ENCODE results near the gene HES5.

Gene HES5

DNA sequence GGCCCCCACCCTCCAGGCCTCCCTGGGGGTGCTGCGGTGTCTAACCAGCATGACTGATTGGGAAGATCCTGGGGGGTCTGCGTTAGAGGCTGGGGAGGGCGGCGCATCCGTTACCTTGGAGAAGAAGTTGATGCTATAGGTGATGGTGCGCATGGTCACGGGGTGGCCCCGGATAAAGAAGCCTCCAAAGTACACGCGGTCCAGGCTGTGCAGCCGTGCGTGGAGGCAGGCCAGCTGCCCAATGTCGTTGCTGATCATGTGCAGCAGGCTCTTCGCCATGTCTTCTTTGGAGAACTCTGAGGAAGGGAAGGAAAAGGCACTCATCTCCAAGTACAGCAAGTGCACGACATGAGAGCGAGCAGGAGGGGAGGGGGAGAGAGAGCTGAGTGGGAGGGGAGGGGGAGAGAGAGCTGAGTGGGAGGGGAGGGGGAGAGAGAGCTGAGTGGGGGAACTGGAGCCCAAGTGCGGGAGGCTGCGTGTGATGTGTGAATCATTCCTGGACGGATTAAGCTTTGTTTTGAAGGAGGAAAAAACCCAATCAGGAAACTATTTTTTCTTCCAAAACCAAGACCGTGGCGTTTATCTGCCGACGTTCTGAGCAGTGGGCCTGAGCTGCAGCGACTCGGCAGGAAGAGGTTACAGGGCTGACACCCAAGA, 10.9 kb downstream of the HES5 start:
- no peak overlapping the region for H3K27ac Mint-ChIP-seq
- ATAC-seq (replicated peaks) = no peak
- no peak overlapping the region for H3K4me3 Mint-ChIP-seq
- DNase-seq = no peak
- H3K36me3 Mint-ChIP-seq (ENCODE audit: insufficient read depth) = peaks cover 54% of the 10 kb centered on the region
- no peaks in the 10 kb centered on the region for H3K9me3 Mint-ChIP-seq
- H3K4me1 Mint-ChIP-seq (ENCODE audit: low read depth in 2 of 2) = peaks cover 16 to 19% of the 10 kb centered on the region in 2 donors
- no peaks in the 10 kb centered on the region for H3K27me3 Mint-ChIP-seq

- H3K4me1 Mint-ChIP-seq (ENCODE audit: low read depth in 2 of 2) = peaks cover 9 to 14% of the 10 kb centered on the region in 2 donors
- H3K4me3 Mint-ChIP-seq = no peak overlapping the region
- ATAC-seq (replicated peaks) = no peak
- H3K27me3 Mint-ChIP-seq = no peaks in the 10 kb centered on the region
- no peak for DNase-seq
- H3K27ac Mint-ChIP-seq = no peak overlapping the region
- H3K9me3 Mint-ChIP-seq = no peaks in the 10 kb centered on the region
- peaks cover 54% of the 10 kb centered on the region for H3K36me3 Mint-ChIP-seq (ENCODE audit: insufficient read depth)
Observed at GRCh38 chr1:2518528-2518927, 11.5 kb downstream of the HES5 start.

DNA sequence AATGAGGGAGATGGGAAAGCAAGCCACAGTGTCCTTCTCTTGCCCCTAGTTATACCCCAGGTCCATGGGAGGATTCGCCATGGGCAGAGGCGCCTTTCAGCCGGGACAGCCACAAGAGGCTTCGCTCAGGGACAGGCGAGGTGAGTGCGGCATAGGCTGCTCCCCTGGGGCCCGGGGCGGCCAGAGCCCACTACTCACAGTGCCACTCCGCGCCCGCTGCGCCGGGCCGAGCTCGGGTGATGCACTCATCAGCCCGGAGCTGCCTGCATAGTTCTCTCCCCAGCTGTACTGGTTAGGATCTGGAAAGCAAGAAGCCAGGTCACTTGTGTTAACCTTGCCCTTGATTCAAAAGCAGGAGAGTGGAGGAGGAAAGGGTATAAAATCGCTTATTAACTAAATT, 12.1 kb downstream of the HES5 start:
- Mint-ChIP-seq H3K27ac (no peak overlapping the region), H3K36me3 (ENCODE audit: insufficient read depth) (peaks cover 58% of the 10 kb centered on the region), H3K4me3 (no peak overlapping the region), H3K4me1 (ENCODE audit: low read depth in 2 of 2) (peaks cover 5 to 8% of the 10 kb centered on the region in 2 donors), H3K9me3 (no peaks in the 10 kb centered on the region), H3K27me3 (no peaks in the 10 kb centered on the region)
- no peak for ATAC-seq (replicated peaks)
- DNase-seq = no peak

GRCh38 chr1:2516946-2517345, 13.1 kb downstream of the HES5 start:
- no peak for ATAC-seq (replicated peaks)
- H3K27ac Mint-ChIP-seq = no peak overlapping the region
- H3K36me3 Mint-ChIP-seq (ENCODE audit: insufficient read depth) = peaks cover 52% of the 10 kb centered on the region
- no peaks in the 10 kb centered on the region for H3K9me3 Mint-ChIP-seq
- H3K27me3 Mint-ChIP-seq = no peaks in the 10 kb centered on the region
- no peak for DNase-seq
- no peak overlapping the region for H3K4me3 Mint-ChIP-seq
- H3K4me1 Mint-ChIP-seq (ENCODE audit: low read depth in 2 of 2) = no peaks in the 10 kb centered on the region

- Mint-ChIP-seq H3K27me3 (no peaks in the 10 kb centered on the region), H3K36me3 (ENCODE audit: insufficient read depth) (peaks cover 54% of the 10 kb centered on the region), H3K4me1 (ENCODE audit: low read depth in 2 of 2) (peaks cover 0 to 2% of the 10 kb centered on the region in 2 donors), H3K4me3 (no peak overlapping the region), H3K27ac (no peak overlapping the region), H3K9me3 (no peaks in the 10 kb centered on the region)
- ATAC-seq (replicated peaks) (no peak), DNase-seq (no peak)
Observed at GRCh38 chr1:2516124-2516523, 13.9 kb downstream of the HES5 start.

GRCh38 chr1:2515763-2516080, 14.3 kb downstream of the HES5 start:
- ATAC-seq (replicated peaks) (no peak), DNase-seq (no peak)
- no peak overlapping the region for H3K4me3 Mint-ChIP-seq
- peaks cover 0 to 2% of the 10 kb centered on the region in 2 donors for H3K4me1 Mint-ChIP-seq (ENCODE audit: low read depth in 2 of 2)
- peaks cover 54% of the 10 kb centered on the region for H3K36me3 Mint-ChIP-seq (ENCODE audit: insufficient read depth)
- no peak overlapping the region for H3K27ac Mint-ChIP-seq
- no peaks in the 10 kb centered on the region for H3K27me3 Mint-ChIP-seq
- no peaks in the 10 kb centered on the region for H3K9me3 Mint-ChIP-seq

- Mint-ChIP-seq H3K4me1 (ENCODE audit: low read depth in 2 of 2) (peaks cover 0 to 2% of the 10 kb centered on the region in 2 donors), H3K9me3 (no peaks in the 10 kb centered on the region), H3K27ac (no peak overlapping the region), H3K4me3 (no peak overlapping the region), H3K36me3 (ENCODE audit: insufficient read depth) (peaks cover 53% of the 10 kb centered on the region), H3K27me3 (no peaks in the 10 kb centered on the region)
- no peak for DNase-seq
- no peak for ATAC-seq (replicated peaks)
Observed at GRCh38 chr1:2514863-2515762, 14.9 kb downstream of the HES5 start.

GRCh38 chr1:2513939-2514652, 16.0 kb downstream of the HES5 start:
- no peak for ATAC-seq (replicated peaks)
- Mint-ChIP-seq H3K27ac (no peak overlapping the region), H3K27me3 (no peaks in the 10 kb centered on the region), H3K9me3 (no peaks in the 10 kb centered on the region), H3K4me3 (no peak overlapping the region), H3K36me3 (ENCODE audit: insufficient read depth) (peaks cover 61% of the 10 kb centered on the region), H3K4me1 (ENCODE audit: low read depth in 2 of 2) (peaks cover 0 to 2% of the 10 kb centered on the region in 2 donors)
- DNase-seq = no peak

GRCh38 chr1:2512862-2513421, 17.1 kb downstream of the HES5 start:
- DNase-seq (no peak), ATAC-seq (replicated peaks) (no peak)
- H3K9me3 Mint-ChIP-seq = no peaks in the 10 kb centered on the region
- H3K4me3 Mint-ChIP-seq = no peak overlapping the region
- peaks cover 0 to 2% of the 10 kb centered on the region in 2 donors for H3K4me1 Mint-ChIP-seq (ENCODE audit: low read depth in 2 of 2)
- H3K27me3 Mint-ChIP-seq = no peaks in the 10 kb centered on the region
- H3K36me3 Mint-ChIP-seq (ENCODE audit: insufficient read depth) = peaks cover 62% of the 10 kb centered on the region
- H3K27ac Mint-ChIP-seq = no peak overlapping the region

DNA sequence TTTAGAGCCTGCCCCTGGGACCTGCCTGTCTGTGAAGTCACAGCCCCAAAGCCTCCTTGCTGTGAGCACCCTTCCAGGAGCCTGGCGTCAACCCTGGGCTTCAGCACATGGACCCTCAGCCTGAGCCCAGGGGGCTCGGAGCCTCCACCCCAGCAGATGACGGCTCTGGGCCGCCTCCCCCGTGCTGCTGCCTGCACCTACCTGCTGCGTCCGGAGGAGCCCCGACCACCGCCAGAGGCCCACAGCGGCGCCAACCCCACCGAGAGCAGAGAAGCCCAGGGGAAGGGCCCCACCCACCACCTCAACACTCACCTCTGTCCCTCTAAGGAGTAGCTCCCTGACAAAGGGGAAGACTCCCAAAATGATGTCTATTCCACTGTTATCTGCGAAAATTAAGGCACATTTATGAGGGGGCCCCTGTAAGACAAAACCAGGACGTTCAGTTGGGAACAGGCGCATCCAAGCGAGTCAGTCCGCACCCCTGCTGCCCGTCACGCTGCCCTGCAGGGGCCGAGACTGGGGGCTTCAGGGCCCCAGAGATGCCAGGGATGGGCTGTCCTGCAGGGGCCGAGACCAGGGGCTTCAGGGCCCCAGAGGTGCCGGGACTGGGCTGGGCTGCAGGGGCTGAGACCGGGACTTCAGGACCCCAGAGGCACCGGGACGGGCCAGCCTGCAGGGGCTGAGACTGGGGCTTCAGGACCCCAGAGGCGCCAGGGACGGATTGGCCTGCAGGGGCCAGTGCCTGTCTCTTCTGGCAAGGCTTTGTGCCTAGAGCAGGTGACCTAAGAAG, 19.5 kb downstream of the HES5 start:
- no peaks in the 10 kb centered on the region for H3K27me3 Mint-ChIP-seq
- H3K27ac Mint-ChIP-seq = no peak overlapping the region
- no peak overlapping the region for H3K4me3 Mint-ChIP-seq
- H3K9me3 Mint-ChIP-seq = no peaks in the 10 kb centered on the region
- H3K4me1 Mint-ChIP-seq (ENCODE audit: low read depth in 2 of 2) = peaks cover 0 to 2% of the 10 kb centered on the region in 2 donors
- ATAC-seq (replicated peaks) (no peak), DNase-seq (no peak)
- peaks cover 50% of the 10 kb centered on the region for H3K36me3 Mint-ChIP-seq (ENCODE audit: insufficient read depth)

- peaks cover 43% of the 10 kb centered on the region for H3K36me3 Mint-ChIP-seq (ENCODE audit: insufficient read depth)
- peaks cover 0 to 2% of the 10 kb centered on the region in 2 donors for H3K4me1 Mint-ChIP-seq (ENCODE audit: low read depth in 2 of 2)
- H3K9me3 Mint-ChIP-seq = no peaks in the 10 kb centered on the region
- H3K27ac Mint-ChIP-seq = peak overlapping the region in 1 of 2 donors; percentile 23
- no peak for ATAC-seq (replicated peaks)
- H3K4me3 Mint-ChIP-seq = no peak overlapping the region
- DNase-seq = no peak
- no peaks in the 10 kb centered on the region for H3K27me3 Mint-ChIP-seq
Observed at GRCh38 chr1:2509589-2509988, 20.5 kb downstream of the HES5 start.

GRCh38 chr1:2508751-2509150, 21.3 kb downstream of the HES5 start:
- H3K36me3 Mint-ChIP-seq (ENCODE audit: insufficient read depth) = peaks cover 43% of the 10 kb centered on the region
- H3K9me3 Mint-ChIP-seq = no peaks in the 10 kb centered on the region
- no peak overlapping the region for H3K4me3 Mint-ChIP-seq
- ATAC-seq (replicated peaks) (no peak), DNase-seq (no peak)
- H3K27ac Mint-ChIP-seq = no peak overlapping the region
- peaks cover 0 to 2% of the 10 kb centered on the region in 2 donors for H3K4me1 Mint-ChIP-seq (ENCODE audit: low read depth in 2 of 2)
- H3K27me3 Mint-ChIP-seq = no peaks in the 10 kb centered on the region

GRCh38 chr1:2508180-2508579, 21.9 kb downstream of the HES5 start:
- no peak for ATAC-seq (replicated peaks)
- Mint-ChIP-seq H3K27ac (no peak overlapping the region), H3K9me3 (no peaks in the 10 kb centered on the region), H3K4me3 (no peak overlapping the region), H3K4me1 (ENCODE audit: low read depth in 2 of 2) (peaks cover 0 to 2% of the 10 kb centered on the region in 2 donors), H3K27me3 (no peaks in the 10 kb centered on the region), H3K36me3 (ENCODE audit: insufficient read depth) (peaks cover 37% of the 10 kb centered on the region)
- no peak for DNase-seq

Data from effector memory CD8-positive, alpha-beta T cell (primary cell).